SK-N-MC (cell line): ENCODE results near the gene UGT2B17.
"Not testable (repeated sequence)": the region's sequence is repeated elsewhere in the genome, so short reads cannot be mapped to it uniquely, and the experiment has no call there.

ENCODE experiments used
- DNase-seq: peaks from one replicate; pipeline ENCODE4 v3.0.0-alpha.2; 2011; ENCODE audit warnings: low read depth, low spot score
- H3K27ac ChIP-seq: fragments of 200-600 bp; sonication (generic); 2 replicates; pipeline ENCODE4 v1.5.1; 2016; ENCODE audit warnings: mixed run types
- H3K36me3 ChIP-seq: fragments of 200-600 bp; sonication (generic); 2 replicates; pipeline ENCODE4 v1.6.1; 2017; ENCODE audit warnings: antibody characterized with exemption, low read length, mixed read lengths; ENCODE audit not compliant: insufficient read depth
- H3K4me3 ChIP-seq: fragments of 200-600 bp; sonication (generic); 2 replicates; pipeline ENCODE4 v1.5.1; 2016
- H3K9ac ChIP-seq: fragments of 200-600 bp; sonication (generic); 2 replicates; pipeline ENCODE4 v1.8.0; 2017; ENCODE audit warnings: mixed run types, mixed read lengths; ENCODE audit not compliant: insufficient read length
- H3K9me3 ChIP-seq: fragments of 200-600 bp; sonication (generic); 2 replicates; pipeline ENCODE4 v1.6.1; 2017; ENCODE audit warnings: low read depth, mild to moderate bottlenecking, antibody characterized with exemption, low read length, moderate library complexity, mixed read lengths
- EZH2 ChIP-seq: fragments of 200-600 bp; sonication (generic); IDR thresholded peaks from one replicate; pipeline ENCODE4 v1.6.1; 2017; ENCODE audit warnings: antibody characterized with exemption
- FOXP2 ChIP-seq: optimal IDR thresholded peaks from 2 replicates; pipeline ENCODE3; 2011; ENCODE audit warnings: mild to moderate bottlenecking, moderate library complexity; ENCODE audit not compliant: insufficient read depth; ENCODE audit errors: extremely low read length, control extremely low read depth
- POLR2AphosphoS5 ChIP-seq: IDR thresholded peaks from 2 replicates; pipeline ENCODE4 v1.6.1; 2012; ENCODE audit warnings: mild to moderate bottlenecking, low read depth, low read length, borderline replicate concordance

Gene UGT2B17

GRCh38 chr4:68576272-68577125 lies at the start of gene UGT2B17:
UGT2B17 (minus strand) TSS chr4:68576322; CDS start chr4:68568484, 7,838 bp downstream.
- H3K4me3 ChIP-seq: no peak within 1 kb of the TSS
- TF ChIP-seq EZH2 (no peak), POLR2AphosphoS5 (no peak), FOXP2 (no peak)
- no peak for DNase-seq
- H3K27ac ChIP-seq: no peak within 1 kb of the TSS
- H3K36me3 ChIP-seq: no peaks in the 10 kb centered on the region
- no peak within 1 kb of the TSS for H3K9ac ChIP-seq
- no peaks in the 10 kb centered on the region for H3K9me3 ChIP-seq

GRCh38 chr4:68622731-68623130 lies 46.6 kb upstream of the UGT2B17 start:
- not testable (repeated sequence) for H3K4me3 ChIP-seq, H3K36me3 ChIP-seq, DNase-seq, H3K27ac ChIP-seq, H3K9ac ChIP-seq, H3K9me3 ChIP-seq

DNA sequence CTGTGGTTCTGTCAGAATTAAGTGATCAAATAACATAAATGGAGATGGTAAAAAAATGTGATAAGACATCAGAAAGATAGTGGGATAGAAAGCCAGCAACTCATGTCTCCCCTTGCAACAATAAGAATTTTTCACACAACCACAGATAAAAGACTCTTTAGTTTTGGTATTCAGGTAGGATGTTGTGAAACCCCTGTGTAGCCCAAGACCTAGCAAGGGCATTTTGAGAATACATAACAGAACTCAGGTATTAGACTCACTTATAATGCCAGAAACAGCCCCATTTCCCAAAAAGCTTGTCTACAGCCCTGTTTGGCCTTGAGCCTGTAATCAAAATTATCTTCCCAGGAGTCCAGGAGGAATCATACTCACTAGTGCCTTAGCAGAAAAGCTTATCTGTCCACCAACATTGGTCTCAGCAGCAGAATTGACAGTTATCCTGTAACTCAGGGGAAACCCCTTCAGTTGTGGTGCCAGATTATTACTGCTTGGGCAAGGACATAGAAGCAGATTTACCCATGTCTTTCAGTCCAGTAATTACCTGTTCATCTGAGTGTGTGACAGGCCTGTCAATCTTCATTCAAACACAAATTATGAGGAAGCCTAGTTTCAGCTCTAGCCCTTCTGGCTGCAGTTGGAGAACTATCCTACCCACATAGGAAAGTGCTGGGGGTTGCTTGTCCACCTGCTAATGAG lies 41.0 kb upstream of the UGT2B17 start:
- Histone ChIP-seq H3K4me3 (no peak overlapping the region), H3K27ac (no peak overlapping the region), H3K36me3 (no peaks in the 10 kb centered on the region), H3K9me3 (no peaks in the 10 kb centered on the region), H3K9ac (no peak overlapping the region)
- no peak for DNase-seq
- TF ChIP-seq EZH2: no peak
- no peak for TF ChIP-seq POLR2AphosphoS5
- no peak for TF ChIP-seq FOXP2

DNA sequence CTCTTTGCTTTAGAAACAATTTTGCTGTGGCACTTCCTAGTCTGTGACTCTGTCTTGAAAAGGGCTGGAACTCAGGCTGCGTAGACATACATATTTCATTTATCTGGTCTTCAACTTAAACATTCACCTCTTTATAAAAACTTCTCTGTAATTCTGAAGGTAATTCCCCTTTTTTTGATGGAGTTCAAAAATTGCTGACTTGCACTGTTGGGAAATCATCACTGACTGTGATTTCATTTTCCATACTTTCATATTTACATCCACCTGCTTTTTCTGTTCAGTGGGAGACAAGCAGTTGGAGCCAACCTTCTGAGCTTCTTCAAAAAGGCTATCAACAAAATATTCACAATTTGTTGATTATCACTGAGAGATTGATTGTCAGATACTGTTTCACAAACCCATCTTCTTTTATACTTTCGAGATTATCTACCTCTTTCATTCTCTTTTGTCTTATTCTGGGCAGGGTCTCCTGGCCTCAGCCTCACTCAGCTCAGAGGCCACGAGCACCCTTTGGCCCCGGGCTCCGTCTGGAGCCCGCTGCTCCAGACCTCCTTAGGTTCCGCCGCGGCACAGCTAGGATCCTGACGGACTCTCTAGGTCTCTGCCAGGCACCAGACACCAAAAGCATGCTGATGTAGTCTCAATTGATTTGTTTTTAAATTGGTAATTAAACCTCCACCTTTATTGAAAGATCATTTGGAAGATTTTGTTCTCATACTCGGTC lies 39.7 kb upstream of the UGT2B17 start:
- TF ChIP-seq EZH2: no peak
- TF ChIP-seq FOXP2: no peak
- no peak for TF ChIP-seq POLR2AphosphoS5

GRCh38 chr4:68613752-68614151 lies 37.6 kb upstream of the UGT2B17 start:
- no peaks in the 10 kb centered on the region for H3K9me3 ChIP-seq
- H3K4me3 ChIP-seq: no peak overlapping the region
- H3K27ac ChIP-seq: no peak overlapping the region
- no peak for DNase-seq
- no peak overlapping the region for H3K9ac ChIP-seq
- H3K36me3 ChIP-seq: no peaks in the 10 kb centered on the region
- no peak for TF ChIP-seq EZH2
- TF ChIP-seq FOXP2: no peak
- no peak for TF ChIP-seq POLR2AphosphoS5

More for the DNA sequence above, 39.7 kb upstream of the UGT2B17 start:
- Histone ChIP-seq H3K9me3 (no peaks in the 10 kb centered on the region), H3K9ac (no peak overlapping the region), H3K4me3 (no peak overlapping the region), H3K27ac (no peak overlapping the region), H3K36me3 (no peaks in the 10 kb centered on the region)
- DNase-seq: no peak

GRCh38 chr4:68606240-68606639 lies 30.1 kb upstream of the UGT2B17 start:
- H3K9me3 ChIP-seq: no peaks in the 10 kb centered on the region
- DNase-seq: no peak
- no peak overlapping the region for H3K27ac ChIP-seq
- H3K4me3 ChIP-seq: no peak overlapping the region
- no peak for TF ChIP-seq EZH2
- no peak for TF ChIP-seq POLR2AphosphoS5
- TF ChIP-seq FOXP2: no peak
- H3K9ac ChIP-seq: no peak overlapping the region
- no peaks in the 10 kb centered on the region for H3K36me3 ChIP-seq

GRCh38 chr4:68599150-68599549 lies 23.0 kb upstream of the UGT2B17 start:
- Histone ChIP-seq H3K4me3 (no peak overlapping the region), H3K36me3 (no peaks in the 10 kb centered on the region), H3K9ac (no peak overlapping the region), H3K9me3 (no peaks in the 10 kb centered on the region), H3K27ac (no peak overlapping the region)
- no peak for TF ChIP-seq EZH2
- TF ChIP-seq FOXP2: no peak
- TF ChIP-seq POLR2AphosphoS5: no peak
- DNase-seq: no peak

GRCh38 chr4:68597482-68597881 lies 21.4 kb upstream of the UGT2B17 start:
- Histone ChIP-seq H3K9ac (no peak overlapping the region), H3K9me3 (no peaks in the 10 kb centered on the region), H3K27ac (no peak overlapping the region), H3K4me3 (no peak overlapping the region), H3K36me3 (no peaks in the 10 kb centered on the region)
- TF ChIP-seq POLR2AphosphoS5 (no peak), EZH2 (no peak), FOXP2 (no peak)
- DNase-seq: no peak
